Neutrophil (primary cell): ENCODE data around the gene TSPYL1.

Source experiments
- H3K27ac ChIP-seq: fragments of 200-600 bp; sonication (generic); 2 replicates; pipeline ENCODE4 v1.5.1; 2016; ENCODE audit warnings: mild to moderate bottlenecking, moderate library complexity
- H3K27me3 ChIP-seq: fragments of 200-600 bp; sonication (generic); 2 replicates; pipeline ENCODE4 v1.6.0; 2016; ENCODE audit warnings: mild to moderate bottlenecking
- H3K36me3 ChIP-seq: fragments of 200-600 bp; sonication (generic); 2 replicates; pipeline ENCODE4 v1.5.1; 2017
- H3K4me1 ChIP-seq, 2 experiments: fragments of 200-600 bp in 1 of 2; sonication (generic) in 1 of 2; 1 replicate in 1 of 2; 2 replicates in 1 of 2; pipeline versions ENCODE4 v1.5.1 to v1.6.1; 2013 to 2016; ENCODE audit warnings: low read depth in 1 of 2, low read length in 1 of 2, mild to moderate bottlenecking in 1 of 2, moderate library complexity in 1 of 2; ENCODE audit not compliant: control insufficient read depth in 1 of 2, insufficient read depth in 1 of 2
- H3K4me3 ChIP-seq, 2 experiments: fragments of 200-600 bp in 1 of 2; sonication (generic) in 1 of 2; 1 replicate in 1 of 2; 2 replicates in 1 of 2; pipeline ENCODE4 v1.5.1; 2013 to 2016; ENCODE audit warnings: low read depth in 1 of 2, low read length in 1 of 2, mild to moderate bottlenecking in 1 of 2, moderate library complexity in 1 of 2
- H3K9me3 ChIP-seq: fragments of 200-600 bp; sonication (generic); 2 replicates; pipeline ENCODE4 v1.5.1; 2016
- CTCF ChIP-seq: fragments of 200-600 bp; sonication (generic); IDR thresholded peaks from 2 replicates; pipeline ENCODE4 v1.5.1; 2016; ENCODE audit warnings: antibody characterized with exemption

TSPYL1 gene

DNA sequence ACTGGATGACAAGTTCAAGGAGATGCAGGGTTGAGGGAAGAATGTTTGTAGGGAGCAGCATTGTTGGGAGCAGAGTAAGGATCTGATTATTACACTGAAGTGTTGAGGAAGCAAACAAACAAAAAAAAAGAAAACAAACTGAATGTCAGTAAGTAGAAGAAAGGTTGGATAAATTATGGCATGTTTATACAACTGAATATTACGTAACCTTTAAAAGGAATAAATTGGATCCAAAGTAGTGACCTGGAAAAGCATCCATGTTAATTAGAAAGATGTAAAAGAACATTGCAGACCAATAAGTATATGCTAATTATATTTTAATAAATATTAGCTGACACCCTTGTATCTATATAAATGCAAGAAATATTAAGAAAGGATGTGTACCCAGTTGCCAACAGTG lies 12.8 kb upstream of the TSPYL1 start:
- Histone ChIP-seq H3K36me3 (no peaks in the 10 kb centered on the region), H3K4me1 (no peaks in the 10 kb centered on the region), H3K27ac (no peak overlapping the region), H3K4me3 (no peak overlapping the region), H3K27me3 (no peaks in the 10 kb centered on the region), H3K9me3 (no peaks in the 10 kb centered on the region)
- no peak for TF ChIP-seq CTCF

DNA sequence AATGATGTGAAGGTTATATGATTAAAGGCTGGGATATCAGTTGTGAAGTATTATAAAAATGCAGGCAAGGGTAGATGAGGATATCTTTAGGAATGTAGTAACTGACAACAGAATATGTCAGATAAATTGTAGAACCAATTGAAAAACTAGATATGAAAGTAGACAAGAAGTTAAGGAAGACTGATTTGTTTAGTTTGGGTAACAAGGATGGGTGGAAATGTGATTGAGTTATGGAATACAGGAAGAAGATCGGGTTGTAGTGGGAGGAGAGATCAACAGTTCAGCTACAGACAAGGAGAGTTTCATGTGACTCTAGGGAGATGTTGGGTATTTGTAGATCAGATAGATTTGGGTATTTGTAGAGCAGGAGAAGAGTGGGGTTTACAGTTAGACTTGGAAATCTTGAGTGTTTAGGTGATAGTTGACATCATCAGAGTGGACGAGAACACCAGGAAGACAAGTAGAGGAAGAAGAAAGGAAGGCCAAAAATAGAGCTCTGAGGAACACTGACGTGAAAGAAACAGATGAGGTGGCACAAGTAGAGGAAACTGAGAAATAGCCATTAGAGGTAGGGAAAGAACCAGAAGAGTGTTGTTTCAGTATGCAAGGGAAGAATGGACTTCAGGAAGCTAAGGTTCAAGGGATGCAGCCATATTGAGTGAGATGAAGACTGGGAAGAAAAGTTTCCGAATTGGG lies 12.1 kb upstream of the TSPYL1 start:
- no peak for TF ChIP-seq CTCF
- no peaks in the 10 kb centered on the region for H3K9me3 ChIP-seq
- peaks cover under 1 to 3% of the 10 kb centered on the region in 2 experiments for H3K4me1 ChIP-seq
- H3K27ac ChIP-seq, result no peak overlapping the region
- H3K27me3 ChIP-seq, result no peaks in the 10 kb centered on the region
- no peaks in the 10 kb centered on the region for H3K36me3 ChIP-seq
- H3K4me3 ChIP-seq, result no peak overlapping the region

- no peak overlapping the region for H3K4me3 ChIP-seq
- no peaks in the 10 kb centered on the region for H3K36me3 ChIP-seq
- H3K27me3 ChIP-seq, result no peaks in the 10 kb centered on the region
- TF ChIP-seq CTCF, result no peak
- H3K27ac ChIP-seq, result no peak overlapping the region
- H3K9me3 ChIP-seq, result no peaks in the 10 kb centered on the region
- H3K4me1 ChIP-seq, result peaks cover 3 to 8% of the 10 kb centered on the region in 2 experiments
Observed at GRCh38 chr6:116290799-116291198, 11.1 kb upstream of the TSPYL1 start.

DNA sequence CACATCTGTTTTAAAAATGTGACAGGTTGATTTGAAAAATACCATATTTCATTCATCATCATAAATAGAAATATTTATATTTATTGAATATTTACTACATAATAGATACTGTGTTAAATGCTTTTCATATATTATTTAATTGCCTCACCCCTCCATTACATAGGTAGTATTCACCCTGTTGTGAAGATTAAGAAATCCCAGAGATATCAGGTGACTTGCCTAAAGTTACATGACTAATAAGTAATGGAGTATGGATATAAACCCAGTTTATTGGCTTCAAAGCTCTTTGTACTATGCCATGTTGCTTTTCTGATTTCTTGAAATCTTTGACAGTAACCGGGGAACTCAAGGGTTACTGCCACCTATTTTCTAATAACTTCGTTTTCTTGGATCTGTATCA lies 10.1 kb upstream of the TSPYL1 start:
- H3K4me3 ChIP-seq, result no peak overlapping the region
- no peaks in the 10 kb centered on the region for H3K36me3 ChIP-seq
- H3K9me3 ChIP-seq, result no peaks in the 10 kb centered on the region
- H3K27ac ChIP-seq, result no peak overlapping the region
- H3K4me1 ChIP-seq, result peaks cover 3 to 8% of the 10 kb centered on the region in 2 experiments
- TF ChIP-seq CTCF, result no peak
- H3K27me3 ChIP-seq, result no peaks in the 10 kb centered on the region

GRCh38 chr6:116287689-116288282 lies 8.1 kb upstream of the TSPYL1 start:
- H3K27me3 ChIP-seq, result no peaks in the 10 kb centered on the region

More at GRCh38 chr6:116287689-116288282, 8.1 kb upstream of the TSPYL1 start:
- Histone ChIP-seq H3K9me3 (no peaks in the 10 kb centered on the region), H3K36me3 (no peaks in the 10 kb centered on the region), H3K4me3 (no peak overlapping the region), H3K4me1 (peaks cover 3 to 8% of the 10 kb centered on the region in 2 experiments), H3K27ac (no peak overlapping the region)
- peak; percentile 91 for TF ChIP-seq CTCF
